Cardiac fibroblast (primary cell): ENCODE data around the gene TMEM140.
A peak's percentile ranks its signal among the peaks of the same experiment; 100 is the strongest.

Source experiments
- DNase-seq, 2 donors: peaks; one replicate each; pipeline versions ENCODE4 v3.0.0 to v3.0.0-alpha.2; 2010; ENCODE audit warnings: low read depth in 2 of 2
- H3K4me3 ChIP-seq, 2 donors: replicated peaks in 1 of 2; 1 replicate in 1 of 2; 2 replicates in 1 of 2; pipeline ENCODE4 v1.5.1; 2011; ENCODE audit warnings: low read depth in 2 of 2, low read length in 2 of 2, mild to moderate bottlenecking in 2 of 2, moderate library complexity in 1 of 2
- TF ChIP-seq, protein P1 (sequence below): IDR thresholded peaks from one replicate; pipeline ENCODE4 v1.5.1; 2011; ENCODE audit warnings: low read depth, mild to moderate bottlenecking, low read length, inconsistent platforms

The TMEM140 gene

DNA sequence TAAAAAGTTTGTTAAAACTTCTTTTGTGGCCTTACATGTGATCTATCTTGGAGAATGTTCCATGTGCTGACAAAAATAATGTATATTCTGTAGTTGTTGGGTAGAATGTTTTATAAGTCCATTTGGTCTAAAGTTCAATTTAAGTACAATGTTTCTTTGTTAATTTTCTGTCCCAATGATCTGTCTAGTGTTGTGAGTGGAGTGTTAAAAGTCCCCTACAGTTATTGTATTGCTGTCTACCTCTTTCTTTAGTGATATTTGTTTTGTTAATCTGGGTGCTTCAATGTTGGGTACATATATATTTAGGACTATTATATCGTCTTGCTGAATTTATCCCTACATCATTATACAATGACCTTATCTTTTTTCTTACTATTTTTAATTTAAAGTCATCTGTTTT is 6.9 kb downstream of the TMEM140 start:
- TF ChIP-seq, protein P1, sequence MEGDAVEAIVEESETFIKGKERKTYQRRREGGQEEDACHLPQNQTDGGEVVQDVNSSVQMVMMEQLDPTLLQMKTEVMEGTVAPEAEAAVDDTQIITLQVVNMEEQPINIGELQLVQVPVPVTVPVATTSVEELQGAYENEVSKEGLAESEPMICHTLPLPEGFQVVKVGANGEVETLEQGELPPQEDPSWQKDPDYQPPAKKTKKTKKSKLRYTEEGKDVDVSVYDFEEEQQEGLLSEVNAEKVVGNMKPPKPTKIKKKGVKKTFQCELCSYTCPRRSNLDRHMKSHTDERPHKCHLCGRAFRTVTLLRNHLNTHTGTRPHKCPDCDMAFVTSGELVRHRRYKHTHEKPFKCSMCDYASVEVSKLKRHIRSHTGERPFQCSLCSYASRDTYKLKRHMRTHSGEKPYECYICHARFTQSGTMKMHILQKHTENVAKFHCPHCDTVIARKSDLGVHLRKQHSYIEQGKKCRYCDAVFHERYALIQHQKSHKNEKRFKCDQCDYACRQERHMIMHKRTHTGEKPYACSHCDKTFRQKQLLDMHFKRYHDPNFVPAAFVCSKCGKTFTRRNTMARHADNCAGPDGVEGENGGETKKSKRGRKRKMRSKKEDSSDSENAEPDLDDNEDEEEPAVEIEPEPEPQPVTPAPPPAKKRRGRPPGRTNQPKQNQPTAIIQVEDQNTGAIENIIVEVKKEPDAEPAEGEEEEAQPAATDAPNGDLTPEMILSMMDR: no peak
- DNase-seq: no peak
- no peak overlapping the region for H3K4me3 ChIP-seq

DNA sequence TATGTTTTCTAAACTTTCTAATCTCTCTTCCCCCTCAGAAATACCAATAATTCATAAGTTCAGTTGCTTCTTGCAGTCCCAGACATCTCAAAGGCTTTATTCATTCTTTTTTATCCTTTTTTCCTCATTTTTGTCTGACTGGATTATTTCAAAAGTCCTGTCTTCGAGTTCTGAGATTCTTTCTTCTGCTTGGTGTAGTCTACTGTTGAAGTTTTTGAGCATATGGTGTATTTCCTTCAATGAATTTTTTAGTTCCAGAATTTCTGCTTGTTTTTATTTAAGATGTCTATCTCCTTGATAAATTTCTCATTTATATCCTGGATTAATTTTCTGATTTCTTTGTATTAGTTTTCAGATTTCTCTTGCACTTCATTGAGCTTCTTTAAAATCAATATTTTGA is 8.4 kb downstream of the TMEM140 start:
- no peak for DNase-seq
- no peak overlapping the region for H3K4me3 ChIP-seq
- TF ChIP-seq, protein P1: no peak

DNA sequence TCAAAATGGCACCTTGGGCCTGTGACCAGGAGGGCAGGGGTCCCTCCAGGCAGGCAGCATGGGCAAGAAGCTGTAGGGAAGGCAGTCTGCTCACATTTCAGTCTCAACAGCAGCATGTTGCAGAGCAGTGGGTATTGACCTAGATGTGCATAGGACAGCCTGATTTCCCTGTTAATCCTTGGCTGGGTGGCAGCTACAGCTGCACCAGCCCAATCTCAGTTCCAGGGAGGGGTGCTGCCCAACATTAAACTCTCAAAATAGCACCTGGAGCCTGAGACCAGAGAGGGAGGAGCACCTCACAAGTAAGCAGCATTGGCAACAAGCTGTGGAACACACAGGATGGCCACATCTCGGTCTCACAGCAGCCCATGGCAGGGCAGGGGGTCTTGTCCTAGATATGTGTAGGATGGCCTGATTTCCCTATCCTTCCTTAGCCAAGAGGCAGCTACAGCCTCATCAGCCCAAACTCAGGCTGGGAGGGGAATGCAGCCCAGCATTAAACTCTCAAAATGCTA is 10.3 kb downstream of the TMEM140 start:
- TF ChIP-seq, protein P1: no peak
- no peak for DNase-seq
- H3K4me3 ChIP-seq: no peak overlapping the region

DNA sequence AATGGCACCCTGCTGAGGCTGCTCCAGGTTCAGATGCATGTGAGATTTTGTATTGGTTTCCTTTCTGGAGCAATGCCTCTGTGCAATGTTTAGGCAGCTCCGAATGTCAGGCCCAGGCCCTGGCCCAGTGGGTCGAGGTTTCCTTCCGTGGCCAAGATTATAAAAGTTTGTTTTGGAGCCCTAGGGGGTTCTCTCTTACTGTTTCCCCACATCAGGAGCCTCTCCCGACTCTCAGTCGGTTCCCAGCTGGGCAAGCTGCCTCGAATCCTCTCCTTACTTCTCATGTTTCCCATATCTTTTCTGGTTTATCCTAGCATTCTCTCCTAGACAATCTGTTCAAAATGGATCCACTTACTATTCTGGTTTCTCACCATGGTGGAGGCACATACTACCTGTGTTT is 11.0 kb downstream of the TMEM140 start:
- DNase-seq: no peak
- TF ChIP-seq, protein P1: no peak
- no peak overlapping the region for H3K4me3 ChIP-seq

DNA sequence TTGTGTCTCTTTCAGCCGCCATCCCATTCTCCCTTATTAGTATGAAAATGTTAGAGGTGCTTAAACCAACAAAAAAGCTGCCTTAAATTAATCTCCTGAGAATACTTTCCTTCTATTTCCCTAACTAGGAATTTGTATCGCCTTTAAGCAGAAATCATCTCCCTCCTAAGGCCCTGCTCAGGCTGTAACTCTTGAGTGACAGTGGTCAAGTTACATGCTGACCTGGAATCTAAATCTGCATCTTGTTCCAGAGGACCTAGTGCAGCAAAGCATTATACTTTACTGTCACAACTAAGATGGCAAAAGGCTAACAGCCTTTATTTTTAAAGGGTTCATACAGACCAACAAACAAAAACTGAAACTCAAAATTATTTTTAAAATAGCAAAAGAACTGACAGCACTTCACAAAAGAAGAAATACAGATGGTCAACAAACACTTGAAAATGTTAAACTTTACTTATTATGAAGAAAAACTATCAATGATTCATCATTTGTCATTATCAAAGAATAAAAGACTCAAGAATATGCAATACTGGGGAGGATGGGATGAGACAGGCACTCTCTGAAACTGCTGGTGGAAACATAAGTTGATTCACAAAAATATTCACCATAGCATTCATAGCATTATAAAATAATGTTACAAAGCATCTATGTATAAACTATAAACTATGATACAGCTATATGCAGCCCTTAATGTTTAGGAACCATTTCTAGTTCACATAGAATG is 11.7 kb downstream of the TMEM140 start:
- DNase-seq: peak in 1 of 2 donors; percentile 52
- TF ChIP-seq, protein P1: no peak
- no peak overlapping the region for H3K4me3 ChIP-seq

DNA sequence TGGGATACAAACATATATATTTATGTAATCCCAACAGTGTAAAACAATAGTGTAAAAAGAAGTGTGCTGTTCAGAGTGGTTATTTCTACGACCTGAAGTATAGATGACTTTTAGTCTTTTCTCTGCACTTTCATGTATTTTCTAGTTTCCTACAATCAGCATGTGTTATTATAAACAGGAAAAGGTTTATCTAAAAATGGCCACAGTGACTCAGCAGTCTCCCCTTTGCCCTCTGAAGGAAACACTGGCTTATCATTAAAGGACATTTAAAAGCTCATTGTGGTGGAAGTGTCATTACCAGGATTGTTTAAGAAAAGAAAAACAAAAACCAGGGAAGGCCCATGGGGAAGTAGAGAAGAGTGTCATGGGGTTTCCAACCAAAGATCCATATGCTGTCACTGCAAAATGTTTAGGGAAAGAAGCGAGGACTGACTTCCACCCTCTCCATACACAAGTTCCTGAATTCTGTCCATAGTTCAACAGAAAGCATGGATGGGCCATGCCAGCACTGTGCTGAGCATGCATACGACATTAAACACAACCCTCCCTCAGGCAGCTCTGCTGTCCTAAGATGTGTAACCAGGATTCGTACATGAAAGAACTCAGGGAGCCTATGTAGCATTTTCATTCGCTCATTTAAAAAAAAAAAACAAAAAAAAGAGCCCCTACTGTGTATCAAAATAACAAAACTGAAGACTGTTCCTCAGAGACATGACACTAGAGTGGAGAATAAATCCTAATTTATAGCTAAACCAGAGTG is 12.4 kb downstream of the TMEM140 start:
- DNase-seq: peak; percentile 32 to 55
- TF ChIP-seq, protein P1: no peak
- no peak overlapping the region for H3K4me3 ChIP-seq
